BJ (cell line): ENCODE results near the gene GTPBP3. TPM values are rescaled to one million over a fixed set of nuclear protein-coding genes. Genes with fewer than 3 reads are reported as not detected.
A peak's percentile ranks its signal among the peaks of the same experiment; 100 is the strongest.

ENCODE experiments used
- CTCF ChIA-PET: fragments of 350-600 bp; formaldehyde crosslinking; extraction: SDS; loops from one replicate; lab custom pipeline; 2021; ENCODE audit warnings: antibody characterized with exemption, inconsistent platforms; lab: Yijun Ruan, JAX
- POLR2A ChIA-PET: fragments of 300-600 bp; sonication (Branson Sonifier 250); formaldehyde crosslinking; extraction: SDS; loops from one replicate; lab custom pipeline; 2021; ENCODE audit warnings: antibody characterized with exemption; lab: Charles Lee
- DNase-seq: peaks from one replicate; pipeline ENCODE4 v3.0.0-alpha.2; 2011; ENCODE audit warnings: low read depth
- H3K27me3 ChIP-seq: 2 replicates; pipeline ENCODE4 v1.6.0; 2011; ENCODE audit warnings: low read length; ENCODE audit not compliant: control insufficient read depth, insufficient read depth
- H3K36me3 ChIP-seq: 2 replicates; pipeline ENCODE4 v1.5.1; 2011; ENCODE audit warnings: low read length; ENCODE audit not compliant: control insufficient read depth, insufficient read depth
- H3K4me3 ChIP-seq: 2 replicates; pipeline ENCODE4 v1.5.1; 2011; ENCODE audit warnings: low read depth, mild to moderate bottlenecking, control low read depth, low read length
- CTCF ChIP-seq: IDR thresholded peaks from 2 replicates; pipeline ENCODE4 v1.5.1; 2011; ENCODE audit warnings: low read depth, mild to moderate bottlenecking, control low read depth, inconsistent platforms, low read length, moderate library complexity; ENCODE audit not compliant: insufficient read depth
- polyA plus RNA-seq: library from polyadenylated mRNA; depleted of rRNA; stranded (reverse); fragments of >200 nt; gene quantifications from 2 replicates; pipeline ENCODE4 v1.2.3, GENCODE V29; 2011

The GTPBP3 gene
- polyA plus RNA-seq, 1 experiment, result 6.3 TPM

GRCh38 chr19:17335575-17335974 lies 1.8 kb upstream of the GTPBP3 start:
- ChIA-PET POLR2A (interaction anchor here (0.6 kb wide), 1 partner anchor 12 kb away, joined by 5 read pairs; no protein-coding TSS in a partner anchor), CTCF (interaction anchor here (1.0 to 2.2 kb wide), 5 partner anchors 30 to 53 kb away, joined by 3 to 10 read pairs (median 4); partner anchors contain the start of genes ABHD8 and MRPL34)
- no peaks in the 10 kb centered on the region; the same call in 1 of the 2 replicates for H3K36me3 ChIP-seq
- no peak for TF ChIP-seq CTCF
- no peaks in the 10 kb centered on the region for H3K27me3 ChIP-seq
- H3K4me3 ChIP-seq, result no peak overlapping the region
- DNase-seq, result no peak

GRCh38 chr19:17337675-17338432 lies 501 bp downstream of the GTPBP3 start:
- CTCF ChIA-PET, result interaction anchor here (0.6 kb wide), 1 partner anchor 242 kb away, joined by 3 read pairs; no protein-coding TSS in a partner anchor
- Histone ChIP-seq H3K4me3 (peak overlapping the region; percentile 72), H3K27me3 (no peaks in the 10 kb centered on the region), H3K36me3 (peaks cover 2% of the 10 kb centered on the region)
- no peak for TF ChIP-seq CTCF
- POLR2A ChIA-PET, result no interaction called here
- no peak for DNase-seq

GRCh38 chr19:17338433-17339078 lies 1.2 kb downstream of the GTPBP3 start:
- H3K27me3 ChIP-seq, result no peaks in the 10 kb centered on the region
- no peak for DNase-seq
- ChIA-PET POLR2A (no interaction called here), CTCF (interaction anchor here (0.6 kb wide), 1 partner anchor 242 kb away, joined by 3 read pairs; no protein-coding TSS in a partner anchor)
- peak overlapping the region; percentile 72; the same call in 1 of the 2 replicates for H3K4me3 ChIP-seq
- H3K36me3 ChIP-seq, result peaks cover 2% of the 10 kb centered on the region
- TF ChIP-seq CTCF, result no peak

GRCh38 chr19:17339088-17339741 lies 1.9 kb downstream of the GTPBP3 start:
- DNase-seq, result no peak
- H3K36me3 ChIP-seq, result peaks cover 2% of the 10 kb centered on the region
- CTCF ChIA-PET, result interaction anchor here (0.7 kb wide), 1 partner anchor 50 kb away, joined by 4 read pairs; no protein-coding TSS in a partner anchor
- POLR2A ChIA-PET, result no interaction called here
- H3K27me3 ChIP-seq, result no peaks in the 10 kb centered on the region
- no peak overlapping the region for H3K4me3 ChIP-seq
- TF ChIP-seq CTCF, result no peak
